ENCODE data around the gene FGF21. TPM values are rescaled to one million over a fixed set of nuclear protein-coding genes. Genes with fewer than 3 reads are reported as not detected.
A peak's percentile ranks its signal among the peaks of the same experiment; 100 is the strongest.

The FGF21 gene
- total RNA-seq, 2 donors from 2014 or later, result not detected

DNA sequence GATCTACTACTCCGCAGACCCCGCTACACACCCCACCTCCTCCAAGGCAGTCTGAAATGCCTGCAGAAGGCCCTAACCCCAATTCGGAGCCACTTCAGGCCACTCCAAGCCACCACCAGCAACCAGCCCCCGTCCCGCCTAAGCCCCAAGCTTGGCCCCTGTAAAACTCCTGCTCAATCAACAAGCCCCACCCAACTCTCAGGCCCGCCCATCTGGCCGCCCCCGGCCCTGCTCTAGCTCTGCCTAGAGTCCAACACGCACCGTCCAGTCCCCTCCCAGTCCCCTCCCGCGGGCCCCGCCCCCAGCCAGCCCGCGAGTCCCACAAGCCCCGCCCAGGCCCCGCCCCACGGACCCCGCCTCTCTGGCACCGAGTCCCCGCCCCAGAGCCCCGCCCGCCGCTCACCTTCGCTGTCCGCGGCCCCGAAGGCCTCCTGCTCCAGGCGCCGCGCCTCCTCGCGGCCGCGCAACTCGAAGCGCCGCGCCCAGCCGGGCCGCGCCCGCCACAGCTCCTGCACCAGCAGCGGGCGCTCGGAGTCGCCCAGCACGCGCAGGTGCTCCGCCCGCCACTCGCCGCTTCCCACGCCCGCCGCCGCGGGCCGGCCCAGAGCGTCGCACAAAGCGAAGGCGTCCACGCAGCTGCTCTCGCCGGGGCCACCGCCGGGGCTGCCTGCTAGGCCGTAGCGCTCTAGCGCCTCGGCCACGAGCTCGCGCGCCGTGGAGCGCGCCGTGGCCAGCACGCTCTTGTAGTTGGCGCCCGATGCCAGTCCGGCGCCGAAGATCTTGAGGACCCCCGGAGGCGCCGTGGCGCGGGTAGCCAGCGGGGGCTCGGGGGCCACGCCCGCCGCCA lies 16.5 kb upstream of the FGF21 start:
- peak overlapping the region; percentile 38 to 40 for H3K4me3 ChIP-seq
- intact Hi-C loops (cut with DNase I), result loop anchor here (10.0 kb wide), 1 partner anchor 64 kb away; the partner anchor contains the start of gene NTN5
- WGBS, result 2% methylated on average over 46 of the region's 96 CpGs
- TF ChIP-seq POLR2A (IDR thresholded peaks at IDR 0.05), result peak; percentile 26
- TF ChIP-seq POLR2AphosphoS5 (IDR thresholded peaks at IDR 0.05), result no peak
- TF ChIP-seq, protein P1, sequence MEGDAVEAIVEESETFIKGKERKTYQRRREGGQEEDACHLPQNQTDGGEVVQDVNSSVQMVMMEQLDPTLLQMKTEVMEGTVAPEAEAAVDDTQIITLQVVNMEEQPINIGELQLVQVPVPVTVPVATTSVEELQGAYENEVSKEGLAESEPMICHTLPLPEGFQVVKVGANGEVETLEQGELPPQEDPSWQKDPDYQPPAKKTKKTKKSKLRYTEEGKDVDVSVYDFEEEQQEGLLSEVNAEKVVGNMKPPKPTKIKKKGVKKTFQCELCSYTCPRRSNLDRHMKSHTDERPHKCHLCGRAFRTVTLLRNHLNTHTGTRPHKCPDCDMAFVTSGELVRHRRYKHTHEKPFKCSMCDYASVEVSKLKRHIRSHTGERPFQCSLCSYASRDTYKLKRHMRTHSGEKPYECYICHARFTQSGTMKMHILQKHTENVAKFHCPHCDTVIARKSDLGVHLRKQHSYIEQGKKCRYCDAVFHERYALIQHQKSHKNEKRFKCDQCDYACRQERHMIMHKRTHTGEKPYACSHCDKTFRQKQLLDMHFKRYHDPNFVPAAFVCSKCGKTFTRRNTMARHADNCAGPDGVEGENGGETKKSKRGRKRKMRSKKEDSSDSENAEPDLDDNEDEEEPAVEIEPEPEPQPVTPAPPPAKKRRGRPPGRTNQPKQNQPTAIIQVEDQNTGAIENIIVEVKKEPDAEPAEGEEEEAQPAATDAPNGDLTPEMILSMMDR (IDR thresholded peaks at IDR 0.05), result peak; percentile 41 to 78 (median 62)
- no peaks in the 10 kb centered on the region for H3K36me3 ChIP-seq
- H3K9me3 ChIP-seq, result no peaks in the 10 kb centered on the region
- peak; percentile 94 for DNase-seq (ENCODE audit: low spot score)
- no peaks in the 10 kb centered on the region for H3K27me3 ChIP-seq (replicated peaks; ENCODE audit: insufficient read depth)
- H3K4me1 ChIP-seq (replicated peaks), result peaks cover 7% of the 10 kb centered on the region
- peak overlapping the region; percentile 61 to 71 for H3K27ac ChIP-seq

DNA sequence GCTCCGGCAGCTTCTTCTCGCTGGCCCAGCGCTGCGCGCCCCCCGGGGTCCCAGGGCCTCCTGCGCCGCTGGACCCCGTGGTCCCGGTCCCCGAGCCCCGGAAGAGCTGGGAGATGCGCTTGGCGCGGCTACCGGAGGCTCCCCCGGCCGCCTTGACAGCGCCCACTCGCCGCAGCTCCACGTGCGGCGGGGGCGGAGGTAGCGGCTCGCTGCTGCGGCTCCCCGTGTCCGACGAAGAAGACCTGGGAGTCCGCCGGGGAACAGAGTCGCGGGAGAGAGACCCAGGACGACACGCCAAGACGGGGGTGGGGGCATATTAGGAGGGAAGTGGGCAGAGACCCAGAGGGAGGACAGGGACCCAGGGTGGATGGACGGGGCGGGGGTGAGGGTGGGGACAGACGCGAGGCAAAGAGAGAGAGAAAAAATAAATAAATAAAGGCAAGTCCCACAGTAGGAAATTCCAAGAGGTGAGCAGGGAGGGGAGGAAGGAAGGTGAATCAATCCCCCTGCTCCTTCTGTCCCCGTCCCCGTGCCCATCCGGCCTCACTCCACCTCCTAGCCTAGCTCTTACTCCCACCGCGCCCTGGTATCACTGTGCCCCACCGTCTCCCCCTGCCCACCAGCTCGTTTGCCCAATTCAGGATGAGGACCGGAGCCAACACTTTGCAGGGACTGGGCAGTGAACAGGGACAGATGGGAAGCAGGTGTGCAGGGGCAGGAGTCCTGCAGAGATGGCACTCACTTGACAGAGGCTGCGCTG lies 15.7 kb upstream of the FGF21 start:
- peaks cover 7% of the 10 kb centered on the region for H3K4me1 ChIP-seq (replicated peaks)
- DNase-seq (ENCODE audit: low spot score), result no peak
- H3K9me3 ChIP-seq, result no peaks in the 10 kb centered on the region
- peak overlapping the region; percentile 61 to 71 for H3K27ac ChIP-seq
- peak overlapping the region; percentile 38 to 40 for H3K4me3 ChIP-seq
- H3K36me3 ChIP-seq, result no peaks in the 10 kb centered on the region
- no peaks in the 10 kb centered on the region for H3K27me3 ChIP-seq (replicated peaks; ENCODE audit: insufficient read depth)
- TF ChIP-seq, protein P1 (IDR thresholded peaks at IDR 0.05), result no peak
- TF ChIP-seq POLR2A (IDR thresholded peaks at IDR 0.05) (no peak), POLR2AphosphoS5 (IDR thresholded peaks at IDR 0.05) (no peak)
- 13% methylated on average over 31 of the region's 51 CpGs for WGBS
- intact Hi-C loops (cut with DNase I), result loop anchor here (10.0 kb wide), 1 partner anchor 65 kb away; the partner anchor contains the start of gene NTN5

DNA sequence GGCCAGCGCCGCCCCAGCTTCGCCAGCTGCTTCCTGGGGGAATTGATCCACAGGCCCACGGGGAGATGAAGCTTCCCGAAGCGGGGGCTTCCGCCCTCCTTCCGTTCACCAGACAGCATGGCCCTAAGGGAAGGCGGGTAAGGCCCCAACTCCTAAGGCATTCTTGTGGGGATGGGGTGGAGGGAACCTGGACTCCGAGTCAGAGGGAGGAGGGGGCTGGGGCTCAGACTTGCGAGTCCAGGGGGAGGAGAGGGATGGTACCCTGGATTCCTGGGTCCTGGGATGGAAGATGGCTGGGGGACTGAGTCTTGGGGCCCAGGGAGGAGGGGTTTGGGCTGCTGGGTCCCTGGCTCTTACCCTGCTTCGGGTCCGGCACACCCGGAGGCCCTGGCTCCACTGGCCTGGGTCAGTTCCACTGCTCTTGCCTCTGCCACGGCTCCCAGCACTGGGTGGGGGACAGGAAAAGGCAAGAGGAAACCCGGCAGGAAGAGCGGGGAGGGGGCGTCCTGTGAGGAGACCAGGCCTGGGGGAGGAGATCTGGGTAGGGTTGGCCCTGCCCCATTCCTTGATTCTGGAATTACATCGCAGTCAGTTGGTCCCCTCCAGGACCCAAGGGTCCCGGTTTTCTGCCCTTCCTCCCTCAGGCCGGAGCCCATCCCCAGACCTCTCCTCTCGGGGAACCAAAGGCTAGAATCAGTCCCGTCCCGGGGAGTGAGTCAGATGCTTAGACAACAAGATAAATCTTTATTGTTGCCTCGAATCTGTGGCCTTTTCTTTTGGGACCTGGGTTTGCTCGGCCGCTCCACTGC lies 15.0 kb upstream of the FGF21 start, which contains the start of gene RASIP1:
Gene RASIP1 (minus strand): TSS at position 447 of the 809 bp plus-strand sequence. CDS start 328 bp downstream, at position 119.
- intact Hi-C loops (cut with DNase I), result no loop called here

More for the DNA sequence above, 15.0 kb upstream of the FGF21 start, which contains the start of gene RASIP1:
- TF ChIP-seq POLR2AphosphoS5 (IDR thresholded peaks at IDR 0.05) (no peak), POLR2A (IDR thresholded peaks at IDR 0.05) (no peak)
- TF ChIP-seq, protein P1 (IDR thresholded peaks at IDR 0.05), result no peak
- Histone ChIP-seq H3K27ac (peak within 1 kb of the TSS; percentile 61 to 71), H3K36me3 (no peaks in the 10 kb centered on the region), H3K4me3 (peak within 1 kb of the TSS; percentile 38 to 40), H3K27me3 (replicated peaks; ENCODE audit: insufficient read depth) (no peaks in the 10 kb centered on the region), H3K9me3 (no peaks in the 10 kb centered on the region), H3K4me1 (replicated peaks) (peaks cover 7% of the 10 kb centered on the region)
- DNase-seq (ENCODE audit: low spot score), result no peak
- WGBS, result 70% methylated on average over 27 of the region's 27 CpGs
